K562 (cell line): ENCODE data around the gene ADAR. TPM values are rescaled to one million over a fixed set of nuclear protein-coding genes. Genes with fewer than 3 reads are reported as not detected.
A peak's percentile ranks its signal among the peaks of the same experiment; 100 is the strongest.

ENCODE experiments used
- ATAC-seq: fragments of 200-7000 bp; cut with Tn5 transposase; 3 replicates; pipeline ENCODE4 v1.9.1; 2020; ENCODE audit warnings: moderate library complexity
- BruUV-seq: library from RNA; stranded (reverse); fragments of 400-500 nt; replicated peaks from 2 replicates; lab custom pipeline; 2021; lab: Mats Ljungman, UMichigan
- CTCF ChIA-PET: fragments of 300-600 bp; formaldehyde crosslinking; extraction: SDS; loops from one replicate; lab custom pipeline; 2021; ENCODE audit warnings: low intra/inter-chr PET ratio; lab: Yijun Ruan, JAX
- POLR2A ChIA-PET: fragments of 300-600, 350-650 bp; sonication (Branson Sonifier 250); formaldehyde crosslinking; extraction: SDS; loops from one replicate; lab custom pipeline; 2021; ENCODE audit warnings: antibody characterized with exemption, inconsistent platforms; lab: Yijun Ruan, JAX
- DNase-seq, 4 experiments: peaks; one replicate each; pipeline versions ENCODE4 v3.0.0 to v3.0.0-alpha.2; 2011 to 2018; ENCODE audit warnings: low spot score in 3 of 4, mixed read lengths in 3 of 4; ENCODE audit errors: extremely low read depth in 1 of 4
- FAIRE-seq: peaks from 2 replicates; lab custom pipeline; 2011; peaks lifted over from hg19 to GRCh38; lab: Jason Lieb, UNC
- H2AFZ ChIP-seq: 2 replicates; pipeline ENCODE4 v1.6.0; 2011; ENCODE audit warnings: low read depth, low read length, control low read depth, inconsistent platforms
- H3K27ac ChIP-seq: fragments of 200-600 bp; 3 replicates; pipeline ENCODE4 v1.8.0; 2011; ENCODE audit warnings: low read depth, mild to moderate bottlenecking, control low read depth, inconsistent platforms, low read length, moderate library complexity, mixed read lengths; ENCODE audit errors: extremely low read depth
- H3K27me3 ChIP-seq, 2 experiments: fragments of 300-600 bp in 1 of 2; 2 replicates in 1 of 2; 3 replicates in 1 of 2; pipeline versions ENCODE4 v1.6.0 to v1.8.0; 2011; ENCODE audit warnings: inconsistent platforms in 2 of 2, low read length in 2 of 2, mild to moderate bottlenecking in 1 of 2, mixed read lengths in 1 of 2, moderate library complexity in 1 of 2; ENCODE audit not compliant: control insufficient read depth in 2 of 2, insufficient read depth in 2 of 2
- H3K36me3 ChIP-seq: fragments of 300-600 bp; 3 replicates; pipeline ENCODE4 v1.8.0; 2011; ENCODE audit warnings: mild to moderate bottlenecking, low read length, inconsistent platforms; ENCODE audit not compliant: control insufficient read depth, insufficient read depth
- H3K4me1 ChIP-seq, 2 experiments: fragments of 200-600 bp in 1 of 2; replicated peaks in 1 of 2; 2 replicates in 1 of 2; 3 replicates in 1 of 2; pipeline versions ENCODE4 v1.5.1 to v1.8.0; 2011; ENCODE audit warnings: inconsistent platforms in 2 of 2, low read length in 2 of 2, mild to moderate bottlenecking in 1 of 2, mixed read lengths in 1 of 2, moderate library complexity in 1 of 2; ENCODE audit not compliant: control insufficient read depth in 2 of 2, insufficient read depth in 2 of 2
- H3K4me2 ChIP-seq: 2 replicates; pipeline ENCODE4 v1.6.1; 2011; ENCODE audit warnings: low read length, control low read depth, inconsistent platforms, mixed read lengths; ENCODE audit not compliant: insufficient read depth
- H3K4me3 ChIP-seq: fragments of 200-600 bp; sonication (generic), shearing (Covaris generic); 2 replicates; pipeline ENCODE4 v1.5.1; 2016; ENCODE audit warnings: control low read depth, inconsistent platforms
- H3K79me2 ChIP-seq: fragments of 200-600 bp; 3 replicates; pipeline ENCODE4 v1.8.0; 2011; ENCODE audit warnings: low read length, inconsistent platforms; ENCODE audit not compliant: control insufficient read depth, insufficient read depth
- H3K9ac ChIP-seq, 2 experiments: 2 replicates each; pipeline versions ENCODE4 v1.6.0 to v1.6.1; 2011; ENCODE audit warnings: low read depth in 2 of 2, low read length in 2 of 2, control low read depth in 1 of 2, inconsistent platforms in 1 of 2, mild to moderate bottlenecking in 1 of 2, mixed read lengths in 1 of 2; ENCODE audit not compliant: insufficient read depth in 1 of 2
- H3K9me1 ChIP-seq: one replicate; pipeline ENCODE4 v1.6.0; 2011; ENCODE audit warnings: inconsistent platforms, mild to moderate bottlenecking, low read length, moderate library complexity; ENCODE audit not compliant: control insufficient read depth, insufficient read depth
- H3K9me3 ChIP-seq: replicated peaks from 2 replicates; pipeline ENCODE4 v1.5.1; 2011; ENCODE audit warnings: low read depth, low read length, inconsistent platforms; ENCODE audit not compliant: control insufficient read depth, insufficient read depth
- H4K20me1 ChIP-seq: replicated peaks from 2 replicates; pipeline ENCODE4 v1.6.1; 2011; ENCODE audit warnings: low read length, inconsistent platforms, mixed read lengths; ENCODE audit not compliant: control insufficient read depth, insufficient read depth
- ARHGAP35 ChIP-seq: fragments of 450-650 bp; IDR thresholded peaks from 2 replicates; pipeline ENCODE4 v1.6.1; 2018; ENCODE audit not compliant: partially characterized antibody
- CBFA2T3 ChIP-seq: fragments of 450-650 bp; IDR thresholded peaks from 2 replicates; pipeline ENCODE4 v1.6.1; 2017
- ESRRB ChIP-seq: fragments of 250-450 bp; sonication (Bioruptor Pico); IDR thresholded peaks from 2 replicates; pipeline ENCODE4 v1.5.0; 2020; ENCODE audit warnings: mild to moderate bottlenecking, moderate library complexity, borderline replicate concordance
- ETV6 ChIP-seq, 3 experiments: fragments of 150-350 bp in 1 of 3; sonication (generic) in 1 of 3; formaldehyde crosslinking in 1 of 3; IDR thresholded peaks; 2 replicates each; pipeline versions ENCODE4 v1.6.1 to v1.8.0; 2014 to 2022; ENCODE audit warnings: borderline replicate concordance in 2 of 3, low read depth in 2 of 3, antibody characterized with exemption in 1 of 3, low read length in 1 of 3, mild to moderate bottlenecking in 1 of 3, missing genetic modification reagents in 1 of 3
- FOXK2 ChIP-seq, 2 experiments: fragments of 450-650 bp; IDR thresholded peaks in 1 of 2; conservative IDR thresholded peaks in 1 of 2; 2 replicates each; pipeline ENCODE4 v1.6.1; 2016; ENCODE audit warnings: low read depth in 2 of 2, mild to moderate bottlenecking in 1 of 2
- MIER1 ChIP-seq: fragments of 450-650 bp; IDR thresholded peaks from 2 replicates; pipeline ENCODE4 v1.6.1; 2016; ENCODE audit warnings: antibody characterized with exemption, mild to moderate bottlenecking, low read depth
- MTA2 ChIP-seq: fragments of 450-650 bp; IDR thresholded peaks from 2 replicates; pipeline ENCODE4 v1.6.1; 2016; ENCODE audit warnings: low read depth
- PML ChIP-seq: IDR thresholded peaks from 2 replicates; pipeline ENCODE4 v1.6.1; 2012; ENCODE audit warnings: low read length, inconsistent platforms
- PREB ChIP-seq: sonication (generic); formaldehyde crosslinking; IDR thresholded peaks from 2 replicates; pipeline ENCODE4 v1.8.1; 2023; ENCODE audit warnings: mild to moderate bottlenecking, missing genetic modification reagents
- RB1 ChIP-seq: fragments of 450-650 bp; IDR thresholded peaks from 2 replicates; pipeline ENCODE4 v1.6.1; 2017; ENCODE audit warnings: low read depth, mild to moderate bottlenecking
- TBP ChIP-seq: optimal IDR thresholded peaks from 2 replicates; pipeline ENCODE3; 2011; ENCODE audit warnings: low read depth, low read length, improper control_type of control experiment
- ZBTB43 ChIP-seq: sonication (generic); formaldehyde crosslinking; IDR thresholded peaks from 2 replicates; pipeline ENCODE4 v1.8.0; 2023; ENCODE audit warnings: mild to moderate bottlenecking, missing genetic modification reagents
- ZNF212 ChIP-seq: fragments of 450-650 bp; formaldehyde crosslinking; IDR thresholded peaks from 2 replicates; pipeline ENCODE4 v1.4.0; 2020; ENCODE audit warnings: mild to moderate bottlenecking
- ZNF398 ChIP-seq: fragments of 250-450 bp; sonication (Bioruptor Pico); IDR thresholded peaks from 2 replicates; pipeline ENCODE4 v1.8.0; 2021; ENCODE audit warnings: moderate library complexity, mild to moderate bottlenecking, inconsistent platforms
- ZNF76 ChIP-seq: fragments of 250-450 bp; sonication (Bioruptor Pico); IDR thresholded peaks from 2 replicates; pipeline ENCODE4 v1.4.0; 2020; ENCODE audit warnings: mild to moderate bottlenecking, moderate library complexity, borderline replicate concordance
- WGBS: fragments of 100-300 bp; shearing (Covaris generic); methylation state at CpG from one replicate; pipeline ENCODE4 v1.1.6; 2016; ENCODE audit warnings: low coverage, mixed read lengths; ENCODE audit not compliant: insufficient coverage; ENCODE audit errors: missing lambda C conversion rate; 5-methylcytosine and 5-hydroxymethylcytosine counted together
- in situ Hi-C: fragments of 300-500 bp; cut with MboI; formaldehyde crosslinking; loops from 4 replicates; pipeline ENCODE4 v1.15.0; 2018; ENCODE audit warnings: inconsistent platforms, mixed read lengths
- intact Hi-C: fragments of 100-400 bp; cut with micrococcal nuclease; formaldehyde crosslinking; loops from 2 replicates; pipeline ENCODE4 v1.14.2; 2022
- polyA plus RNA-seq, 8 experiments: library from polyadenylated mRNA; depleted of rRNA in 4 of 8; stranded (reverse) in 5 of 8; unstranded in 3 of 8; fragments of >200 nt; fragmentation: Nextera tagmentation in 2 of 8; fragmentation: Illumina TruSeq in 1 of 8; extraction: Ambion mirVana in 2 of 8; extraction: Trizol in 1 of 8; gene quantifications; 2 replicates each; pipeline versions ENCODE4 v1.2.1 to v1.2.3, GENCODE V29; 2011 to 2014; ENCODE audit warnings: inconsistent platforms in 1 of 8, missing spikeins in 1 of 8
- total RNA-seq, 7 experiments: library from RNA; depleted of rRNA in 6 of 7; stranded (reverse); fragments of >200 nt in 6 of 7; fragmentation: Illumina TruSeq in 2 of 7; extraction: Trizol in 2 of 7; gene quantifications; 2 replicates each; pipeline versions ENCODE4 v1.2.1 to v1.2.3, GENCODE V29; 2011 to 2021; ENCODE audit warnings: low replicate concordance in 1 of 7

Gene ADAR
- total and polyA plus RNA-seq, 9 of the 15 experiments (the other 6 are each of a cell fraction or from before 2014, with no cell fraction given) = 30.1 to 123 (median 60.2) TPM

- 87% methylated on average over 3 of the region's 3 CpGs for WGBS
- in situ Hi-C loops = no loop called here
Measured at GRCh38 chr1:154599658-154600057, 8.3 kb downstream of the ADAR start.

More at GRCh38 chr1:154599658-154600057, 8.3 kb downstream of the ADAR start:
- no peak for TF ChIP-seq ZBTB43 (CRISPR knock-in tag)
- TF ChIP-seq ZNF398 (CRISPR knock-in tag) = no peak
- TF ChIP-seq ZNF212 (CRISPR knock-in tag) = no peak
- TF ChIP-seq CBFA2T3 = no peak
- no peak for TF ChIP-seq MIER1
- no peak for TF ChIP-seq MTA2
- TF ChIP-seq TBP = no peak
- no peak for TF ChIP-seq ARHGAP35
- TF ChIP-seq PML = no peak
- TF ChIP-seq ESRRB = no peak
- no peak for TF ChIP-seq FOXK2 (conservative IDR thresholded peaks at IDR 0.05 in 1 of 2, IDR thresholded peaks at IDR 0.05 in 1 of 2; ENCODE audit: low read depth in 2 of 2)
- TF ChIP-seq PREB (CRISPR knock-in tag) = no peak
- TF ChIP-seq ETV6 (IDR thresholded peaks at IDR 0.05; ENCODE audit: borderline replicate concordance in 1 of 2, low read depth in 2 of 2, low read length in 1 of 2) = no peak
- no peak for TF ChIP-seq ETV6 (CRISPR knock-in tag; IDR thresholded peaks at IDR 0.05; ENCODE audit: borderline replicate concordance)
- TF ChIP-seq ZNF76 (CRISPR knock-in tag) = no peak
- no peak for TF ChIP-seq RB1
- H3K27ac ChIP-seq = no peak overlapping the region
- no peak overlapping the region for H2AFZ ChIP-seq
- H3K9ac ChIP-seq = 0 out of 4 replicates have a peak overlapping the region, but pooled peaks of 1 of the 2 experiments have one; percentile 47
- peaks cover 84% of the 10 kb centered on the region for H3K36me3 ChIP-seq
- FAIRE-seq (no peak), DNase-seq (no peak), ATAC-seq (peak; percentile 17; the same call in 1 of the 3 replicates)
- no TSS peak for BruUV-seq
- POLR2A ChIA-PET = interaction anchor here (0.6 to 1.7 kb wide), 2 partner anchors 27 to 32 kb away, joined by 4 to 5 read pairs; no protein-coding TSS in a partner anchor
- CTCF ChIA-PET = no interaction called here
- no peaks in the 10 kb centered on the region for H3K27me3 ChIP-seq
- H3K4me2 ChIP-seq = no peak overlapping the region
- H3K4me1 ChIP-seq = peaks cover 0 to 6% of the 10 kb centered on the region in 2 experiments; a peak in 3 of 5 replicates
- peaks cover 19% of the 10 kb centered on the region; the same call in 1 of the 2 replicates for H4K20me1 ChIP-seq
- intact Hi-C loops = no loop called here
- no peaks in the 10 kb centered on the region for H3K9me3 ChIP-seq
- peaks cover 3% of the 10 kb centered on the region for H3K9me1 ChIP-seq
- H3K79me2 ChIP-seq = peaks cover 41% of the 10 kb centered on the region
- H3K4me3 ChIP-seq = no peak overlapping the region
